ENCODE results near the gene FOXRED2.

DNA sequence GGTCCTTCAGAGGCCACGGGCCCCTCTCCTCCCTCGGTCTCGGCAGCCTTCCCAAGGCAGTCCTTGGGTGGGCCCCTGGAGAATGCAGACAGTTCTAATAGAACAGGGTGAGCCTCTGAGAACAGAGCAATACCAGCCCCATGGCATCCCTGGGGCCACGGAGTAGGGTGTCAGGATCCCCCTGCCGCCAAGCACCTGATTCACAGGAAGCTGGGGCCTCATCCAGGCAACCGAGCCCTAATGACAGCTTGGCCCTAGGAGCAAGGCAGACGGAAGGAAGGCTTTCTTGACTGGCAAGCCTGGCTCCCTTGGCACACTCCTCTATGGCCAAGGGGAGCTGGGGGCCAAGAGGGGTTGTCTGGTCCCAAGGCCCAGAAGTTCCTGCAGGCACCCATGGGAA lies 40.6 kb downstream of the FOXRED2 start:
- TF ChIP-seq, protein P1, sequence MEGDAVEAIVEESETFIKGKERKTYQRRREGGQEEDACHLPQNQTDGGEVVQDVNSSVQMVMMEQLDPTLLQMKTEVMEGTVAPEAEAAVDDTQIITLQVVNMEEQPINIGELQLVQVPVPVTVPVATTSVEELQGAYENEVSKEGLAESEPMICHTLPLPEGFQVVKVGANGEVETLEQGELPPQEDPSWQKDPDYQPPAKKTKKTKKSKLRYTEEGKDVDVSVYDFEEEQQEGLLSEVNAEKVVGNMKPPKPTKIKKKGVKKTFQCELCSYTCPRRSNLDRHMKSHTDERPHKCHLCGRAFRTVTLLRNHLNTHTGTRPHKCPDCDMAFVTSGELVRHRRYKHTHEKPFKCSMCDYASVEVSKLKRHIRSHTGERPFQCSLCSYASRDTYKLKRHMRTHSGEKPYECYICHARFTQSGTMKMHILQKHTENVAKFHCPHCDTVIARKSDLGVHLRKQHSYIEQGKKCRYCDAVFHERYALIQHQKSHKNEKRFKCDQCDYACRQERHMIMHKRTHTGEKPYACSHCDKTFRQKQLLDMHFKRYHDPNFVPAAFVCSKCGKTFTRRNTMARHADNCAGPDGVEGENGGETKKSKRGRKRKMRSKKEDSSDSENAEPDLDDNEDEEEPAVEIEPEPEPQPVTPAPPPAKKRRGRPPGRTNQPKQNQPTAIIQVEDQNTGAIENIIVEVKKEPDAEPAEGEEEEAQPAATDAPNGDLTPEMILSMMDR (conservative IDR thresholded peaks at IDR 0.05; ENCODE audit: low read length): no peak
- TF ChIP-seq EZH2phosphoT487 (IDR thresholded peaks at IDR 0.05; ENCODE audit: borderline replicate concordance, low read depth, low read length): no peak

All from OCI-LY7 (cell line).